ENCODE measurements around the gene BIRC3.
"Not testable (repeated sequence)": the region's sequence is repeated elsewhere in the genome, so short reads cannot be mapped to it uniquely, and the experiment has no call there.

Gene BIRC3

DNA sequence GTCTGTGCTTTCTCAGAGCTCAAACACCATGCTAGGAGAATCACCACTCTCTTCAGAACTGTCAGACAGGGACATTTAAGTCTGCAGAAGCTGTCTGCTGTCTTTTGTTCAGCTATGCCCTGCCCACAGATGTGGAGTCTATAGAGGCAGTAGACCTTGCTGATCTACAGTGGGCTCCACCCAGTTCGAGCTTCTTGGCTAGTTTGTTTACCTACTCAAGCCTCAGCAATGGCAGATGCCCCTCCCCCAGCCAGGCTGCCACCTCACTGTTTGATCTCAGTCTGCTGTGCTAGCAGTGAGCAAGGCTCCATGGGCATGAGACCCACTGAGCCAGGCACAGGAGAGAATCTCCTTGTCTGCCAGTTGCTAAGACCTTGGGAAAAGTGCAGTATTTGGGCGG is 16.4 kb upstream of the BIRC3 start:
- not testable (repeated sequence) for H2BK5ac ChIP-seq (ENCODE audit: low read length); H3K4me3 ChIP-seq (ENCODE audit: low read length); H3K27me3 ChIP-seq (ENCODE audit: insufficient read depth, low read length, poor library complexity); DNase-seq; H3K27ac ChIP-seq (ENCODE audit: low read depth, low read length); H3K56ac ChIP-seq (ENCODE audit: low read length); H3K4ac ChIP-seq (ENCODE audit: low read depth, low read length); H4K5ac ChIP-seq (ENCODE audit: low read length); H3K79me2 ChIP-seq (ENCODE audit: control insufficient read depth, insufficient read depth, low read length); H2BK15ac ChIP-seq (replicated peaks; ENCODE audit: low read depth); H3K36me3 ChIP-seq (ENCODE audit: control insufficient read depth, insufficient read depth, low read length); H3K23ac ChIP-seq (ENCODE audit: low read length); H3K79me1 ChIP-seq (ENCODE audit: low read length); H3K9ac ChIP-seq (ENCODE audit: low read length); H3K18ac ChIP-seq (ENCODE audit: low read length); H3K4me2 ChIP-seq (ENCODE audit: low read length); H2BK120ac ChIP-seq (ENCODE audit: low read depth, low read length); H3K4me1 ChIP-seq (ENCODE audit: control insufficient read depth, low read depth, low read length); H4K8ac ChIP-seq (ENCODE audit: low read depth, low read length); H2AK5ac ChIP-seq (ENCODE audit: low read length)
- no CpG with 5 or more reads among the region's 2 CpGs for WGBS (ENCODE audit: extremely low coverage, insufficient coverage, low lambda C conversion rate)

DNA sequence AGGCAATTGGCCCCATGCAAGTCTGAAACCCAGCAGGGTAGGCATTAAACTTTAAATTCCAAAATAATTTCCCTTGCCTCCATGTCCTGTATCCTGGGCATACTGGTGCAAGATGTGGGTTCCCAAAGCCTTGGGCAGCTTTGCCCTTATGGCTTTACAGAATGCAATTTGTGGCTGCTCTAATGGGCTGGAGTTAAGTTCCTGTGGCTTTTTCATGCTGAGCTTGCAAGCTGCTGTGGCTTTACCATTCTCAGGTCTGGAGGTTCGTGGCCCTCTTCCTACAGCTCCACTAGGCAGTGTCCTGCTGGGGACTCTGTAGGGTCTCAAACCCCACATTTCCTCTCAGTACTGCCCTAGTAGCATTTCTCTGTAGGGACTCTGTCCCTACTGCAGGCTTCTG is 15.0 kb upstream of the BIRC3 start:
- Histone ChIP-seq H2AK5ac (ENCODE audit: low read length) (no peak overlapping the region), H3K4me1 (ENCODE audit: control insufficient read depth, low read depth, low read length) (peaks cover 10% of the 10 kb centered on the region), H3K79me2 (ENCODE audit: control insufficient read depth, insufficient read depth, low read length) (no peaks in the 10 kb centered on the region), H3K27me3 (ENCODE audit: insufficient read depth, low read length, poor library complexity) (no peaks in the 10 kb centered on the region), H3K36me3 (ENCODE audit: control insufficient read depth, insufficient read depth, low read length) (no peaks in the 10 kb centered on the region), H3K4me2 (ENCODE audit: low read length) (no peak overlapping the region), H3K9ac (ENCODE audit: low read length) (no peak overlapping the region), H3K56ac (ENCODE audit: low read length) (no peak overlapping the region), H2BK120ac (ENCODE audit: low read depth, low read length) (no peak overlapping the region), H3K23ac (ENCODE audit: low read length) (no peak overlapping the region), H3K79me1 (ENCODE audit: low read length) (no peaks in the 10 kb centered on the region), H3K4me3 (ENCODE audit: low read length) (no peak overlapping the region), H3K4ac (ENCODE audit: low read depth, low read length) (no peak overlapping the region), H4K5ac (ENCODE audit: low read length) (no peak overlapping the region), H4K8ac (ENCODE audit: low read depth, low read length) (no peak overlapping the region), H3K27ac (ENCODE audit: low read depth, low read length) (no peak overlapping the region), H2BK15ac (replicated peaks; ENCODE audit: low read depth) (no peak overlapping the region), H3K18ac (ENCODE audit: low read length) (no peak overlapping the region), H2BK5ac (ENCODE audit: low read length) (no peak overlapping the region)
- no CpG with 5 or more reads among the region's 1 CpG for WGBS (ENCODE audit: extremely low coverage, insufficient coverage, low lambda C conversion rate)
- DNase-seq = no peak

DNA sequence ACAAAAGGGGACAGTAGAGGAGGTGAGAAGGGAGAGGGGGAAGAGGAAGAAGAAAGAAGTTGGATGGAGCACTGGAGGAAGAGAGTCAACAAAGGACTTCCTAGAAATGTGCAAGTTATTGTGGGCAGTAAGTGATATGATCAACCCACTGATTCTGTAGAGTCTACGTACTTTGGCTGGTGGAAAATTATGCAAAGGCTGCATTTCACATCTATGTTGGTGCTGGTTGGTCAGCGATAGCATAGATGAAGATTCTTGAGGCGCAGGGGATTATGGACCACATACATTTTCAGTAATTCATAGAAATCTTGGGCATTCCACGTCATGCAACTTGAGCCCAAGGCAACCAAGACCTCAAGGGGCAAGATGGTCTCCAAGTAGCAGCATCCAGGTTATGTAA is 12.6 kb upstream of the BIRC3 start:
- no peak for DNase-seq
- Histone ChIP-seq H3K79me1 (ENCODE audit: low read length) (no peaks in the 10 kb centered on the region), H3K27me3 (ENCODE audit: insufficient read depth, low read length, poor library complexity) (no peaks in the 10 kb centered on the region), H3K56ac (ENCODE audit: low read length) (no peak overlapping the region), H4K5ac (ENCODE audit: low read length) (no peak overlapping the region), H2AK5ac (ENCODE audit: low read length) (no peak overlapping the region), H3K23ac (ENCODE audit: low read length) (no peak overlapping the region), H3K4me2 (ENCODE audit: low read length) (no peak overlapping the region), H2BK5ac (ENCODE audit: low read length) (no peak overlapping the region), H3K4me1 (ENCODE audit: control insufficient read depth, low read depth, low read length) (peaks cover 11% of the 10 kb centered on the region), H3K27ac (ENCODE audit: low read depth, low read length) (no peak overlapping the region), H3K36me3 (ENCODE audit: control insufficient read depth, insufficient read depth, low read length) (no peaks in the 10 kb centered on the region), H2BK120ac (ENCODE audit: low read depth, low read length) (no peak overlapping the region), H3K4ac (ENCODE audit: low read depth, low read length) (no peak overlapping the region), H4K8ac (ENCODE audit: low read depth, low read length) (no peak overlapping the region), H3K4me3 (ENCODE audit: low read length) (no peak overlapping the region), H3K9ac (ENCODE audit: low read length) (no peak overlapping the region), H3K18ac (ENCODE audit: low read length) (no peak overlapping the region), H3K79me2 (ENCODE audit: control insufficient read depth, insufficient read depth, low read length) (no peaks in the 10 kb centered on the region), H2BK15ac (replicated peaks; ENCODE audit: low read depth) (no peak overlapping the region)
- no CpG with 5 or more reads among the region's 4 CpGs for WGBS (ENCODE audit: extremely low coverage, insufficient coverage, low lambda C conversion rate)

DNA sequence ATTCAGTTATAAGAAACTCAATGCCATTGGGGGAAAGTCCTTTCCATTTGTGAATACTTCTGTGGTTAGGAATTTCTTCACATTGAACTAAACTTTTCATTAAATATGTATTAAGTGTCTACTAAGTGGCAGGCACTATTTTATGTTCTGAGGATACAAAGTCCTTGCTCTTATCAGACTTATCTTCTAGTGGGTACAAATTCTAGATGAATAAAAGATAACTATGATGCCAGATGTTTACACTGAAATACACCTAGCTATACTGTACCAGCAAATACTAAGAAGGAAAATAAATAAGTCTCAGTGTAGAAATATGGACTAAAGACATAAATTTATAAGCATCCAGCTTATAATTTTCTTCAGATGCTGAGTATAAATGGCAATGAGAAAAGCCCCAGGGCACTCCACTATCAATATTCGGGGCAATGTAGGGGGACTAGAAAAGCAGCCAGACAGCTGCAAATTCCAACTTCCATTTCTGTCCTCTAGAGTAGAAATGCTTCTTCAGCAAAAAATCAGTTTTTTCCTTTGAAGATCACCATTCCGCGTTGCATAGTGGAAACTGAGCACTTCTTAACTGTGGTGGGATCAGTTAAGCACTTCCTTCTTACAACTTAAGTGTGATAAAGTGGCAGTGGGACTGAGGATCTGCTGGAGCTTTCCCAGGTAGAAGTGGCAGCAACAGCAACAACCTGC is 11.8 kb upstream of the BIRC3 start:
- Histone ChIP-seq H3K79me1 (ENCODE audit: low read length) (no peaks in the 10 kb centered on the region), H3K4me3 (ENCODE audit: low read length) (no peak overlapping the region), H2BK120ac (ENCODE audit: low read depth, low read length) (no peak overlapping the region), H2AK5ac (ENCODE audit: low read length) (no peak overlapping the region), H2BK5ac (ENCODE audit: low read length) (no peak overlapping the region), H3K4ac (ENCODE audit: low read depth, low read length) (no peak overlapping the region), H3K27ac (ENCODE audit: low read depth, low read length) (no peak overlapping the region), H4K8ac (ENCODE audit: low read depth, low read length) (no peak overlapping the region), H3K9ac (ENCODE audit: low read length) (no peak overlapping the region), H3K4me2 (ENCODE audit: low read length) (no peak overlapping the region), H3K23ac (ENCODE audit: low read length) (no peak overlapping the region), H3K79me2 (ENCODE audit: control insufficient read depth, insufficient read depth, low read length) (no peaks in the 10 kb centered on the region), H3K18ac (ENCODE audit: low read length) (no peak overlapping the region), H3K56ac (ENCODE audit: low read length) (no peak overlapping the region), H3K4me1 (ENCODE audit: control insufficient read depth, low read depth, low read length) (peaks cover 11% of the 10 kb centered on the region), H2BK15ac (replicated peaks; ENCODE audit: low read depth) (no peak overlapping the region), H4K5ac (ENCODE audit: low read length) (no peak overlapping the region), H3K36me3 (ENCODE audit: control insufficient read depth, insufficient read depth, low read length) (no peaks in the 10 kb centered on the region), H3K27me3 (ENCODE audit: insufficient read depth, low read length, poor library complexity) (no peaks in the 10 kb centered on the region)
- no CpG with 5 or more reads among the region's 3 CpGs for WGBS (ENCODE audit: extremely low coverage, insufficient coverage, low lambda C conversion rate)
- no peak for DNase-seq

DNA sequence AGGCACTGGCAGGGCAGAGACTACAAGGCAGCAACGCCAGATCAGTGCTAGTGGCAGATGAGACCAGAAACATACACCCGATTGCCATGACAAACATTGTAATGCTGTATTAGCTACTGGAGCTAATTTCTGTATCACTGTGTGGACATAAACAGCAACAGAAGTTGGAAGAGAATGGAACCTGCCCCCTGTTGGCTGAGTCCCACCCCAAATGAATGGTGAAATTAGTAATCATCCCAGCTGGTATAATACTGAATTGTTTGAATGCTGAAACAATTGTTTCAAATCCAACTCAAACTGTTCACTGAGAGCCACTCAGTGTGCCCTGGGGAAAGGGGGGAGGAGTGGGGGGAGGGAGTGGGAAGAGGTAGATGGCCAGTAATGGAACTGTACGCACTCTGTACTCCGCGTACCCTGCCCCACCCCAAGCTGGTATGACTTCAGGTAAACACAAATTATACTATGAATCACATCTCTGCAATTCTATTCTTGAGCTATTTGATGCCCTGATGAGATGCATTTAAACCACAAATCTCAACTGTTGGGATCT is 11.2 kb upstream of the BIRC3 start:
- no peak overlapping the region for H3K23ac ChIP-seq (ENCODE audit: low read length)
- no peaks in the 10 kb centered on the region for H3K27me3 ChIP-seq (ENCODE audit: insufficient read depth, low read length, poor library complexity)
- no peak overlapping the region for H3K4me2 ChIP-seq (ENCODE audit: low read length)
- H2AK5ac ChIP-seq (ENCODE audit: low read length) = no peak overlapping the region
- no peak overlapping the region for H4K8ac ChIP-seq (ENCODE audit: low read depth, low read length)
- H3K4me3 ChIP-seq (ENCODE audit: low read length) = no peak overlapping the region
- peaks cover 11% of the 10 kb centered on the region for H3K4me1 ChIP-seq (ENCODE audit: control insufficient read depth, low read depth, low read length)
- H3K9ac ChIP-seq (ENCODE audit: low read length) = no peak overlapping the region
- H3K56ac ChIP-seq (ENCODE audit: low read length) = no peak overlapping the region
- no peaks in the 10 kb centered on the region for H3K36me3 ChIP-seq (ENCODE audit: control insufficient read depth, insufficient read depth, low read length)
- H3K27ac ChIP-seq (ENCODE audit: low read depth, low read length) = no peak overlapping the region
- H2BK120ac ChIP-seq (ENCODE audit: low read depth, low read length) = no peak overlapping the region
- no peak for DNase-seq
- H3K79me2 ChIP-seq (ENCODE audit: control insufficient read depth, insufficient read depth, low read length) = no peaks in the 10 kb centered on the region
- no peak overlapping the region for H2BK15ac ChIP-seq (replicated peaks; ENCODE audit: low read depth)
- WGBS (ENCODE audit: extremely low coverage, insufficient coverage, low lambda C conversion rate) = no CpG with 5 or more reads among the region's 5 CpGs
- H3K79me1 ChIP-seq (ENCODE audit: low read length) = no peaks in the 10 kb centered on the region
- H3K4ac ChIP-seq (ENCODE audit: low read depth, low read length) = no peak overlapping the region
- no peak overlapping the region for H4K5ac ChIP-seq (ENCODE audit: low read length)
- H3K18ac ChIP-seq (ENCODE audit: low read length) = no peak overlapping the region
- no peak overlapping the region for H2BK5ac ChIP-seq (ENCODE audit: low read length)

Measured in mesendoderm (in vitro differentiated cells).